Keratinocyte (primary cell): ENCODE measurements around the gene CPSF7.

ENCODE experiments used
- EZH2 ChIP-seq: IDR thresholded peaks from one replicate; pipeline ENCODE4 v1.6.1; 2012; ENCODE audit warnings: inconsistent platforms, mild to moderate bottlenecking, low read length, moderate library complexity
- TF ChIP-seq, protein P1 (sequence below), 3 experiments: IDR thresholded peaks in 1 of 3; conservative IDR thresholded peaks in 1 of 3; optimal IDR thresholded peaks in 1 of 3; 2 replicates in 2 of 3; 3 replicates in 1 of 3; pipeline versions ENCODE3 to v1.5.1; 2011; ENCODE audit warnings: low read length in 3 of 3, mild to moderate bottlenecking in 3 of 3, moderate library complexity in 2 of 3, control low read depth in 1 of 3, inconsistent platforms in 1 of 3; ENCODE audit not compliant: insufficient read depth in 2 of 3; ENCODE audit errors: extremely low read depth in 1 of 3

DNA sequence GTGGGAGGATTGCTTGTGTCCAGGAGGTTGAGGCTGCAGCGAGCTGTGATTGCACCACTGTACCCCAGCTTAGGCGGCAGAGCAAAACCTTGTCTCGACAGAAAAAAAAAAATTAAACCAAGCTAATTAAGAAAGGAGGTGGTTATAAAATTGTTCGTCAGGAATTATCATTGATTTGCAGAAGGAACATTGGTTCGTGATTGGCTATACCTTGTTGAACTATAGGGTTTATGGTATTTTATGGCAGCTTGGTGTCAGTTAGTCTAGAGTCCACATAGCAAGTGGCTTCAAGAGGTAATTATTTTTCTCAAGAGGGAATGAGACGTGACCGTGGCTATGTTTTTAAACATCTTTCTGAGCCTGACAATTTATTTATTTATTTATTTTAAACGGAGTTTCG lies 48.9 kb downstream of the CPSF7 start:
- TF ChIP-seq EZH2: no peak
- TF ChIP-seq, protein P1, sequence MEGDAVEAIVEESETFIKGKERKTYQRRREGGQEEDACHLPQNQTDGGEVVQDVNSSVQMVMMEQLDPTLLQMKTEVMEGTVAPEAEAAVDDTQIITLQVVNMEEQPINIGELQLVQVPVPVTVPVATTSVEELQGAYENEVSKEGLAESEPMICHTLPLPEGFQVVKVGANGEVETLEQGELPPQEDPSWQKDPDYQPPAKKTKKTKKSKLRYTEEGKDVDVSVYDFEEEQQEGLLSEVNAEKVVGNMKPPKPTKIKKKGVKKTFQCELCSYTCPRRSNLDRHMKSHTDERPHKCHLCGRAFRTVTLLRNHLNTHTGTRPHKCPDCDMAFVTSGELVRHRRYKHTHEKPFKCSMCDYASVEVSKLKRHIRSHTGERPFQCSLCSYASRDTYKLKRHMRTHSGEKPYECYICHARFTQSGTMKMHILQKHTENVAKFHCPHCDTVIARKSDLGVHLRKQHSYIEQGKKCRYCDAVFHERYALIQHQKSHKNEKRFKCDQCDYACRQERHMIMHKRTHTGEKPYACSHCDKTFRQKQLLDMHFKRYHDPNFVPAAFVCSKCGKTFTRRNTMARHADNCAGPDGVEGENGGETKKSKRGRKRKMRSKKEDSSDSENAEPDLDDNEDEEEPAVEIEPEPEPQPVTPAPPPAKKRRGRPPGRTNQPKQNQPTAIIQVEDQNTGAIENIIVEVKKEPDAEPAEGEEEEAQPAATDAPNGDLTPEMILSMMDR (optimal IDR thresholded peaks at IDR 0.05 in 1 of 3, IDR thresholded peaks at IDR 0.05 in 1 of 3, conservative IDR thresholded peaks at IDR 0.05 in 1 of 3; ENCODE audit: extremely low read depth in 1 of 3, insufficient read depth in 2 of 3, low read length in 3 of 3): no peak
